ENCODE measurements around the gene TP53. TPM values are rescaled to one million over a fixed set of nuclear protein-coding genes. Genes with fewer than 3 reads are reported as not detected.

Gene TP53
- total RNA-seq, 1 experiment from 2014 or later: 9.2 TPM

GRCh38 chr17:7651097-7651664 lies 36.1 kb downstream of the TP53 start:
- intact Hi-C loops (cut with micrococcal nuclease; ENCODE audit: unreplicated experiment): no loop called here
- no peaks in the 10 kb centered on the region for H3K9me3 ChIP-seq
- no peaks in the 10 kb centered on the region for H3K27me3 ChIP-seq (replicated peaks; ENCODE audit: control insufficient read depth, insufficient read depth, low read length)
- H3K4me3 ChIP-seq (ENCODE audit: low read depth, low read length): peak overlapping the region; percentile 35
- no peak for DNase-seq
- POLR2A ChIA-PET: interaction anchor here (0.6 to 2.7 kb wide), 8 partner anchors 8 to 407 kb away, joined by 3 to 24 read pairs (median 4); partner anchors contain the start of genes EFNB3, MPDU1, TP53 and WRAP53
- peaks cover 10% of the 10 kb centered on the region for H3K4me1 Mint-ChIP-seq (ENCODE audit: low read depth, unreplicated experiment)
- no peaks in the 10 kb centered on the region for H3K36me3 ChIP-seq (ENCODE audit: control insufficient read depth, insufficient read depth, low read length)
- BruUV-seq (replicated peaks): no TSS peak
- no peaks in the 10 kb centered on the region for H3K4me1 ChIP-seq
- CTCF ChIA-PET: interaction anchor here (0.6 to 1.3 kb wide), 6 partner anchors 9 to 370 kb away, joined by 3 to 10 read pairs (median 7); partner anchors contain the start of genes FXR2, NAA38 and TP53
- H3K27me3 Mint-ChIP-seq (ENCODE audit: insufficient read depth, unreplicated experiment): peaks cover 9% of the 10 kb centered on the region
- no peaks in the 10 kb centered on the region for H3K36me3 Mint-ChIP-seq (ENCODE audit: insufficient read depth, unreplicated experiment)
- TF ChIP-seq CTCF (IDR thresholded peaks at IDR 0.05; ENCODE audit: insufficient read depth in 1 of 2, low read depth in 1 of 2, low read length in 1 of 2, severe bottlenecking in 1 of 2, unreplicated experiment in 1 of 2): no peak
- H3K27ac Mint-ChIP-seq (ENCODE audit: unreplicated experiment): no peak overlapping the region
- no peaks in the 10 kb centered on the region for H3K9me3 Mint-ChIP-seq (ENCODE audit: unreplicated experiment)
- H3K4me3 Mint-ChIP-seq (ENCODE audit: unreplicated experiment): peak overlapping the region; percentile 80

- ChIA-PET POLR2A (interaction anchor here (0.6 to 2.7 kb wide), 11 partner anchors 8 to 262 kb away, joined by 3 to 24 read pairs (median 4); partner anchors contain the start of genes MPDU1, SAT2, TP53 and WRAP53), CTCF (interaction anchor here (0.5 to 1.3 kb wide), 8 partner anchors 18 to 370 kb away, joined by 3 to 10 read pairs (median 4); partner anchors contain the start of genes FXR2, NAA38 and TP53)
- Histone ChIP-seq H3K4me1 (no peaks in the 10 kb centered on the region), H3K4me3 (ENCODE audit: low read depth, low read length) (peak within 1 kb of the TSS; percentile 35), H3K36me3 (ENCODE audit: control insufficient read depth, insufficient read depth, low read length) (no peaks in the 10 kb centered on the region), H3K27me3 (replicated peaks; ENCODE audit: control insufficient read depth, insufficient read depth, low read length) (no peaks in the 10 kb centered on the region), H3K9me3 (no peaks in the 10 kb centered on the region)
- peaks cover 10% of the 10 kb centered on the region for H3K4me1 Mint-ChIP-seq (ENCODE audit: low read depth, unreplicated experiment)
- intact Hi-C loops (cut with micrococcal nuclease; ENCODE audit: unreplicated experiment): no loop called here
- TF ChIP-seq CTCF (IDR thresholded peaks at IDR 0.05; ENCODE audit: insufficient read depth in 1 of 2, low read depth in 1 of 2, low read length in 1 of 2, severe bottlenecking in 1 of 2, unreplicated experiment in 1 of 2): no peak
- no peaks in the 10 kb centered on the region for H3K36me3 Mint-ChIP-seq (ENCODE audit: insufficient read depth, unreplicated experiment)
- H3K9me3 Mint-ChIP-seq (ENCODE audit: unreplicated experiment): no peaks in the 10 kb centered on the region
- no TSS peak for BruUV-seq (replicated peaks)
- H3K27me3 Mint-ChIP-seq (ENCODE audit: insufficient read depth, unreplicated experiment): peaks cover 9% of the 10 kb centered on the region
- H3K27ac Mint-ChIP-seq (ENCODE audit: unreplicated experiment): no peak within 1 kb of the TSS
- peak within 1 kb of the TSS; percentile 80 for H3K4me3 Mint-ChIP-seq (ENCODE audit: unreplicated experiment)
- DNase-seq: peak; percentile 68 to 84
These were observed 36.7 kb downstream of the TP53 start, which contains the start of gene ATP1B2 for GRCh38 chr17:7650509-7651096. TSS of gene ATP1B2 (plus strand) at chr17:7650926. CDS start at chr17:7651519, 593 bp downstream.

- intact Hi-C loops (cut with micrococcal nuclease; ENCODE audit: unreplicated experiment): no loop called here
- Mint-ChIP-seq H3K36me3 (ENCODE audit: insufficient read depth, unreplicated experiment) (no peaks in the 10 kb centered on the region), H3K27me3 (ENCODE audit: insufficient read depth, unreplicated experiment) (peaks cover 9% of the 10 kb centered on the region), H3K27ac (ENCODE audit: unreplicated experiment) (no peak overlapping the region), H3K4me1 (ENCODE audit: low read depth, unreplicated experiment) (peaks cover 10% of the 10 kb centered on the region), H3K9me3 (ENCODE audit: unreplicated experiment) (no peaks in the 10 kb centered on the region), H3K4me3 (ENCODE audit: unreplicated experiment) (no peak overlapping the region)
- TF ChIP-seq CTCF (IDR thresholded peaks at IDR 0.05; ENCODE audit: insufficient read depth in 1 of 2, low read depth in 1 of 2, low read length in 1 of 2, severe bottlenecking in 1 of 2, unreplicated experiment in 1 of 2): no peak
- BruUV-seq (replicated peaks): no TSS peak
- POLR2A ChIA-PET: no interaction called here
- DNase-seq: no peak
- CTCF ChIA-PET: no interaction called here
- H3K36me3 ChIP-seq (ENCODE audit: control insufficient read depth, insufficient read depth, low read length): no peaks in the 10 kb centered on the region
- no peaks in the 10 kb centered on the region for H3K27me3 ChIP-seq (replicated peaks; ENCODE audit: control insufficient read depth, insufficient read depth, low read length)
- H3K4me3 ChIP-seq (ENCODE audit: low read depth, low read length): no peak overlapping the region
- H3K4me1 ChIP-seq: no peaks in the 10 kb centered on the region
- no peaks in the 10 kb centered on the region for H3K9me3 ChIP-seq
These were observed 40.3 kb downstream of the TP53 start for GRCh38 chr17:7647018-7647417.
